GM12878 (cell line): ENCODE results near the gene ZNF892. TPM values are rescaled to one million over a fixed set of nuclear protein-coding genes. Genes with fewer than 3 reads are reported as not detected.

Experiments used
- BCLAF1 ChIP-seq: fragments of 450-650 bp; IDR thresholded peaks from 2 replicates; pipeline ENCODE4 v1.6.1; 2017; ENCODE audit warnings: antibody characterized with exemption, mild to moderate bottlenecking, moderate library complexity
- CREM ChIP-seq: IDR thresholded peaks from 2 replicates; pipeline ENCODE4 v1.6.1; 2014; ENCODE audit warnings: antibody characterized with exemption, low read depth
- CUX1 ChIP-seq: IDR thresholded peaks from 2 replicates; pipeline ENCODE4 v1.6.1; 2012; ENCODE audit warnings: improper control_type of control experiment, low read depth, low read length; ENCODE audit not compliant: insufficient replicate concordance
- DPF2 ChIP-seq: fragments of 450-650 bp; IDR thresholded peaks from 2 replicates; pipeline ENCODE4 v1.6.1; 2017; ENCODE audit warnings: mild to moderate bottlenecking
- HCFC1 ChIP-seq: fragments of 150-350 bp; IDR thresholded peaks from 2 replicates; pipeline ENCODE4 v1.6.1; 2014; ENCODE audit warnings: low read length
- IKZF2 ChIP-seq, 2 experiments: fragments of 450-650 bp; IDR thresholded peaks; 2 replicates each; pipeline ENCODE4 v1.6.1; 2017; ENCODE audit warnings: mild to moderate bottlenecking in 2 of 2, moderate library complexity in 2 of 2
- IRF5 ChIP-seq: fragments of 450-650 bp; IDR thresholded peaks from 2 replicates; pipeline ENCODE4 v1.6.1; 2017; ENCODE audit warnings: borderline replicate concordance
- KLF5 ChIP-seq: fragments of 450-650 bp; IDR thresholded peaks from 2 replicates; pipeline ENCODE4 v1.6.1; 2014; ENCODE audit warnings: mild to moderate bottlenecking; ENCODE audit not compliant: partially characterized antibody
- PML ChIP-seq: IDR thresholded peaks from 2 replicates; pipeline ENCODE4 v1.6.1; 2012; ENCODE audit warnings: low read length, inconsistent platforms
- PRDM15 ChIP-seq: fragments of 450-650 bp; formaldehyde crosslinking; IDR thresholded peaks from 2 replicates; pipeline ENCODE4 v1.4.0; 2020; ENCODE audit warnings: mild to moderate bottlenecking, moderate library complexity
- RELA ChIP-seq: fragments of 450-650 bp; IDR thresholded peaks from 2 replicates; pipeline ENCODE4 v1.8.0; 2014; ENCODE audit warnings: borderline replicate concordance; ENCODE audit not compliant: partially characterized antibody
- STAT1 ChIP-seq: fragments of 450-650 bp; conservative IDR thresholded peaks from 2 replicates; pipeline ENCODE4 v1.6.1; 2014; ENCODE audit warnings: antibody characterized with exemption, mild to moderate bottlenecking
- TARDBP ChIP-seq: IDR thresholded peaks from 2 replicates; pipeline ENCODE4 v1.6.1; 2016; ENCODE audit warnings: borderline replicate concordance
- ZBED1 ChIP-seq: IDR thresholded peaks from 2 replicates; pipeline ENCODE4 v1.6.1; 2016; ENCODE audit warnings: borderline replicate concordance
- ZBTB33 ChIP-seq: fragments of 450-650 bp; IDR thresholded peaks from 2 replicates; pipeline ENCODE4 v1.6.1; 2017; ENCODE audit warnings: mild to moderate bottlenecking
- polyA plus RNA-seq, 11 experiments: library from polyadenylated mRNA; depleted of rRNA in 4 of 11; unstranded in 6 of 11; stranded (reverse) in 5 of 11; fragments of >200 nt; fragmentation: Nextera tagmentation in 4 of 11; fragmentation: Illumina TruSeq in 1 of 11; extraction: Ambion mirVana in 4 of 11; extraction: Trizol in 1 of 11; gene quantifications; 1 replicate in 1 of 11; 2 replicates in 10 of 11; pipeline versions ENCODE4 v1.2.1 to v1.2.3, GENCODE V29; 2011 to 2016; ENCODE audit warnings: inconsistent platforms in 2 of 11, missing spikeins in 2 of 11, low read depth in 1 of 11
- total RNA-seq, 4 experiments: library from RNA; depleted of rRNA in 3 of 4; stranded (reverse); fragments of >200 nt in 3 of 4; fragmentation: Illumina TruSeq in 1 of 4; extraction: Trizol in 1 of 4; gene quantifications; 2 replicates each; pipeline versions ENCODE4 v1.2.1 to v1.2.3, GENCODE V29; 2013 to 2021

The ZNF892 gene
- total and polyA plus RNA-seq, 10 of the 15 experiments (the other 5 are each of a cell fraction or from before 2014, with no cell fraction given), result 0.11 to 1.3 (median 0.29) TPM; not detected in 3

- TF ChIP-seq CUX1, result no peak
- peak; percentile 88 for TF ChIP-seq KLF5
- TF ChIP-seq ZBED1, result peak; percentile 9; the same call in 1 of the 2 replicates
- no peak for TF ChIP-seq IRF5
- no peak for TF ChIP-seq STAT1
- peak; percentile 98 for TF ChIP-seq HCFC1
- TF ChIP-seq ZBTB33, result no peak
- TF ChIP-seq PML, result peak; percentile 96
- peak; percentile 100 for TF ChIP-seq CREM
- TF ChIP-seq RELA, result peak; percentile 55
- TF ChIP-seq IKZF2 (IDR thresholded peaks at IDR 0.05), result peak; percentile 81 to 83
- TF ChIP-seq PRDM15 (CRISPR knock-in tag), result no peak
- TF ChIP-seq TARDBP, result peak; percentile 90
- TF ChIP-seq DPF2, result no peak
- TF ChIP-seq BCLAF1, result peak; percentile 70; the same call in 1 of the 2 replicates
These were observed 41.8 kb upstream of the ZNF892 start, which contains the start of gene ZNF2 (continued) for GRCh38 chr2:95165371-95166064.
